Ishikawa (cell line): ENCODE measurements around the gene RAD51B.

Experiments used
- CEBPB ChIP-seq: IDR thresholded peaks from 2 replicates; pipeline ENCODE4 v1.6.1; 2012
- EGR1 ChIP-seq: IDR thresholded peaks from 2 replicates; pipeline ENCODE4 v1.6.1; 2012
- EP300 ChIP-seq: IDR thresholded peaks from 2 replicates; pipeline ENCODE4 v1.6.1; 2012; ENCODE audit warnings: borderline replicate concordance
- RAD21 ChIP-seq: IDR thresholded peaks from 2 replicates; pipeline ENCODE4 v1.6.1; 2012; ENCODE audit warnings: low read depth
- TAF1 ChIP-seq: IDR thresholded peaks from 2 replicates; pipeline ENCODE4 v1.6.1; 2012; ENCODE audit warnings: low read depth, mild to moderate bottlenecking
- TCF12 ChIP-seq: IDR thresholded peaks from 2 replicates; pipeline ENCODE4 v1.6.1; 2012; ENCODE audit warnings: low read depth
- TF ChIP-seq, protein P1 (sequence below): IDR thresholded peaks from 2 replicates; pipeline ENCODE4 v1.6.1; 2012
- TF ChIP-seq, protein P2 (sequence below): IDR thresholded peaks from 2 replicates; pipeline ENCODE4 v1.6.1; 2012

GRCh38 chr14:68723808-68724268 is 904.3 kb downstream of the RAD51B start:
- TF ChIP-seq, protein P1, sequence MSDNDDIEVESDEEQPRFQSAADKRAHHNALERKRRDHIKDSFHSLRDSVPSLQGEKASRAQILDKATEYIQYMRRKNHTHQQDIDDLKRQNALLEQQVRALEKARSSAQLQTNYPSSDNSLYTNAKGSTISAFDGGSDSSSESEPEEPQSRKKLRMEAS = no peak
- TF ChIP-seq EP300 (no peak), CEBPB (no peak), TAF1 (no peak), TCF12 (no peak), RAD21 (no peak), EGR1 (no peak)
- TF ChIP-seq, protein P2, sequence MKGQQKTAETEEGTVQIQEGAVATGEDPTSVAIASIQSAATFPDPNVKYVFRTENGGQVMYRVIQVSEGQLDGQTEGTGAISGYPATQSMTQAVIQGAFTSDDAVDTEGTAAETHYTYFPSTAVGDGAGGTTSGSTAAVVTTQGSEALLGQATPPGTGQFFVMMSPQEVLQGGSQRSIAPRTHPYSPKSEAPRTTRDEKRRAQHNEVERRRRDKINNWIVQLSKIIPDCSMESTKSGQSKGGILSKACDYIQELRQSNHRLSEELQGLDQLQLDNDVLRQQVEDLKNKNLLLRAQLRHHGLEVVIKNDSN = no peak
